ENCODE results near the gene ZNF488. TPM values are rescaled to one million over a fixed set of nuclear protein-coding genes. Genes with fewer than 3 reads are reported as not detected.

Gene ZNF488
- total and polyA plus RNA-seq, 2 donors (not counting 1 experiment from before 2014, with no cell fraction given) = not detected

- H3K4me3 Mint-ChIP-seq = no peak overlapping the region
- H3K9me3 Mint-ChIP-seq (ENCODE audit: insufficient read depth) = no peaks in the 10 kb centered on the region
- H3K4me1 Mint-ChIP-seq = no peaks in the 10 kb centered on the region
- H2AFZ ChIP-seq (ENCODE audit: insufficient read depth, low read depth, low read length, poor library complexity, severe bottlenecking) = no peak overlapping the region
- 63% methylated on average over 2 of the region's 3 CpGs for WGBS (ENCODE audit: insufficient coverage)
- H3K79me2 ChIP-seq (ENCODE audit: control insufficient read depth, insufficient read depth, low read length) = no peaks in the 10 kb centered on the region
- no peaks in the 10 kb centered on the region for H3K9me3 ChIP-seq (ENCODE audit: control extremely low read depth in 1 of 3, control insufficient read depth in 2 of 3, insufficient read depth in 1 of 3, low read length in 2 of 3)
- ChIA-PET CTCF (interaction anchor here (1.6 kb wide), 1 partner anchor 18 kb away, joined by 5 read pairs; no protein-coding TSS in a partner anchor), POLR2A (no interaction called here)
- TF ChIP-seq CTCF (IDR thresholded peaks at IDR 0.05) = no peak
- ATAC-seq (ENCODE audit: low read depth) (no peak), DNase-seq (no peak)
- no peak overlapping the region for H3K27ac ChIP-seq (ENCODE audit: low read length in 2 of 2)
- no peaks in the 10 kb centered on the region for H3K27me3 ChIP-seq (replicated peaks in 1 of 4; ENCODE audit: control extremely low read depth in 1 of 4, control insufficient read depth in 3 of 4, insufficient read depth in 4 of 4, low read length in 3 of 4)
- no peaks in the 10 kb centered on the region for H3K36me3 ChIP-seq (replicated peaks in 1 of 2; ENCODE audit: control extremely low read depth in 1 of 2, control insufficient read depth in 1 of 2, extremely low read depth in 1 of 2, insufficient read depth in 2 of 2, low read length in 1 of 2)
- no peak overlapping the region for H3K9ac ChIP-seq (ENCODE audit: low read length)
- H3K4me3 ChIP-seq (ENCODE audit: control extremely low read depth in 1 of 5, extremely low read depth in 1 of 5, insufficient read depth in 1 of 5, low read depth in 2 of 5, low read length in 4 of 5) = no peak overlapping the region
- no peaks in the 10 kb centered on the region for H3K4me1 ChIP-seq (ENCODE audit: control insufficient read depth in 2 of 2, insufficient read depth in 2 of 2, low read length in 2 of 2)
- H3K4me2 ChIP-seq (replicated peaks; ENCODE audit: low read depth, low read length, poor library complexity, severe bottlenecking) = no peak overlapping the region
- intact Hi-C loops (cut with micrococcal nuclease) = no loop called here
- no peaks in the 10 kb centered on the region for H3K27me3 Mint-ChIP-seq
- no peaks in the 10 kb centered on the region for H4K20me1 ChIP-seq (ENCODE audit: control insufficient read depth, insufficient read depth, low read length, poor library complexity, severe bottlenecking)
- no peak overlapping the region for H3K27ac Mint-ChIP-seq
Observed at GRCh38 chr10:47358457-47358856, 25.6 kb downstream of the ZNF488 start.

DNA sequence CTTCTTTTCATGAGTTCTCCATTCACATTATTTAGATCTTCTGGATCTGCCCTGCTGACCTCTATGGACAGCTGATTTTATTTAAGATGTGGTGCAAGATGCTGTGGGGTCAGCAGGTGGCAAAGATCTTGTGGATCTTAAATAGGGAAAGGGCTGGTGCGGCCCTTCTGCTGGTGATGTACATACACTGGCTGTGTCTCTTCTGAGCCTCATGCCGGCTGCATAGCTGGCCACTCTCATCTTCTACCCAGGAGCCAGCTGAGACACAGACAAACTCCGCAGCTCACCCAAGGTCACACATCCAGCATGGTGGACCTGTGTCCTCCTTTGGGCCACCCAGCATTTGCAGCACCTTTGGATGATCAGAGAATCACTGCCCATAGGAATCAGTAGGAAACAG lies 26.2 kb downstream of the ZNF488 start:
- Histone ChIP-seq H3K79me2 (ENCODE audit: control insufficient read depth, insufficient read depth, low read length) (no peaks in the 10 kb centered on the region), H3K4me1 (ENCODE audit: control insufficient read depth in 2 of 2, insufficient read depth in 2 of 2, low read length in 2 of 2) (no peaks in the 10 kb centered on the region), H3K4me2 (replicated peaks; ENCODE audit: low read depth, low read length, poor library complexity, severe bottlenecking) (no peak overlapping the region), H3K9ac (ENCODE audit: low read length) (no peak overlapping the region), H3K4me3 (ENCODE audit: control extremely low read depth in 1 of 5, extremely low read depth in 1 of 5, insufficient read depth in 1 of 5, low read depth in 2 of 5, low read length in 4 of 5) (no peak overlapping the region), H3K27ac (ENCODE audit: low read length in 2 of 2) (no peak overlapping the region), H3K27me3 (replicated peaks in 1 of 4; ENCODE audit: control extremely low read depth in 1 of 4, control insufficient read depth in 3 of 4, insufficient read depth in 4 of 4, low read length in 3 of 4) (no peaks in the 10 kb centered on the region), H3K36me3 (replicated peaks in 1 of 2; ENCODE audit: control extremely low read depth in 1 of 2, control insufficient read depth in 1 of 2, extremely low read depth in 1 of 2, insufficient read depth in 2 of 2, low read length in 1 of 2) (no peaks in the 10 kb centered on the region), H2AFZ (ENCODE audit: insufficient read depth, low read depth, low read length, poor library complexity, severe bottlenecking) (no peak overlapping the region), H4K20me1 (ENCODE audit: control insufficient read depth, insufficient read depth, low read length, poor library complexity, severe bottlenecking) (no peaks in the 10 kb centered on the region), H3K9me3 (ENCODE audit: control extremely low read depth in 1 of 3, control insufficient read depth in 2 of 3, insufficient read depth in 1 of 3, low read length in 2 of 3) (no peaks in the 10 kb centered on the region)
- WGBS (ENCODE audit: insufficient coverage) = 94% methylated on average over 2 of the region's 3 CpGs
- Mint-ChIP-seq H3K9me3 (ENCODE audit: insufficient read depth) (no peaks in the 10 kb centered on the region), H3K4me1 (no peaks in the 10 kb centered on the region), H3K4me3 (no peak overlapping the region), H3K27me3 (no peaks in the 10 kb centered on the region), H3K27ac (no peak overlapping the region)
- intact Hi-C loops (cut with micrococcal nuclease) = no loop called here
- ChIA-PET CTCF (interaction anchor here (1.6 kb wide), 1 partner anchor 17 kb away, joined by 5 read pairs; no protein-coding TSS in a partner anchor), POLR2A (no interaction called here)
- no peak for DNase-seq
- TF ChIP-seq EZH2 (IDR thresholded peaks at IDR 0.05; ENCODE audit: borderline replicate concordance, insufficient read depth, low read depth, low read length, poor library complexity, severe bottlenecking) (no peak), CTCF (IDR thresholded peaks at IDR 0.05) (no peak)
- ATAC-seq (ENCODE audit: low read depth) = no peak

Data from B cell (primary cell).